MV-4-11 (cell line): ENCODE results near the gene CACNG1.
A peak's percentile ranks its signal among the peaks of the same experiment; 100 is the strongest.
"Not testable (repeated sequence)": the region's sequence is repeated elsewhere in the genome, so short reads cannot be mapped to it uniquely, and the experiment has no call there.

Experiments used
- DNase-seq: peaks from one replicate; lab custom pipeline; 2025; lab: John Stamatoyannopoulos, UW

The CACNG1 gene

DNA sequence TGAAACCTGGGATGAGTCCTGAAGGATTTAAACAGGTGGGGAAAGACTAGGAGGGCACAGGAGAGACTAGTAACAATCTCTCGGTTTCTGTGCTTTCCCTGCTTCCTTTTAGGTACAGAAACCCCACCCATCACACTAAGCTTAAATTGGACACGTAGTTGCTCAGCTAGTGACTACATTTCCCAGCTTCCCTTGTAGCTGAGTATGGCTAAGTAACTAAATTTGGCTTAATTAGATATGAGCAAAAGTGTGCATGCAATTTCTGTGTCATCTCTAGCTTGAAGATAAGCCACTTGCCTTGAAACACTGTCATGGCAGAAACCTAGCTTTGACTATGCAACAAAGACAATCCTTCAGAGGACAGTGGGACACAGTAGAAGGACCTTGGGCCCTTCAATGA is 36.5 kb downstream of the CACNG1 start:
- no peak for DNase-seq

DNA sequence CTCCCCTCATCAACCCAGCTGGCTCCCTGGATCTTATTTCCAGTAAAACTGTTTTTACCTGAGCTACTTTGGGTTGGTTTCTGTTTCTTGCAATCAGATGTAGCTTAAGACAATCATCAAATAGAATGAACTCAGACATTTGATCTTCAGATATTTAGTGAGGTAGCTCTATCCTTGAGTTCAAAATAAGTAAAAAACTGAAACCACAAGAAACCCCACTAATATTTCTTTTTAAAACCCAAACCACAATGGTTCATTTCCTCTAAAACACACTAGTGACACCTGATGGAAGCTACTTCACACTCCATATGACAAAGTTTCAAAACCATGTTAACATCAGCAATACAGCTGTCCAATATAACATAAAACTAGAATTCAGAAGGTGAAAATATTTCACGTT is 37.8 kb downstream of the CACNG1 start:
- DNase-seq = peak; percentile 38

DNA sequence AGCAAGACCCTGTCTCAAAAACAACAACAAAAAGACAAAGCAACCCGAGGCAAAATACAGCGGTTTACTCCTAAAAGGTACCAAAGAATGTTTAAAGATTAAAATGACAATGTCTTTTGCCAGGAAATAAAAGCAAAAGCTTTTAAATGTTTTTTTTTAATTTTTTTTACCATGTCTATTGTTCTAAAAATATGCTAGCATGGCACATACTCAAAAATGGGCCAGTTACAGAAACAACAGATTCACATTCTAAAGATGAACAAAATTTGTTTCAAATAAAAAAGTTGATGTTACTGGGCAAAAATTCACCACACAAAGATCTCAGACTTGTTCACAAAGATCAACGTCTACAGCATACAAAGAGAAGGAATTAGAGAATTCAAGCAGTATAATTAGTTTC is 41.1 kb downstream of the CACNG1 start:
- DNase-seq = no peak

DNA sequence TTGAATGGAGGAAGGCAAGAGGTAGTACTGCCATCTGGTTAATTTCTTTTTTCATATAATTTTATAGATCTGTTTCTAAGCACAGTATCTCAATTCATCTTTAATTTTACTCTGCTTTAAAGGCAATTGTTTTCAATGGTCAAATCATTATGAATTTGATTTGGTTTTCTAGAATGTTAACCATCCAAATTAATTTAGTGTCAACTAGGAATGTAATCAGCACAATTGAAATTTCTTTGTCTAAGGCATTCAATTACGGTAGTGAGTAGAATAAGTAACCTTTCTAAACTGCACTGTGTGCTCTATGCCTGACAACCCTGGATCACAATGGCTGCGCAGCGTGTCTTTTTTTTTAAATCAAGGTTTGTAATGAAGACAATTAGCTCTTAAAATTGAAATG is 44.3 kb downstream of the CACNG1 start:
- no peak for DNase-seq

DNA sequence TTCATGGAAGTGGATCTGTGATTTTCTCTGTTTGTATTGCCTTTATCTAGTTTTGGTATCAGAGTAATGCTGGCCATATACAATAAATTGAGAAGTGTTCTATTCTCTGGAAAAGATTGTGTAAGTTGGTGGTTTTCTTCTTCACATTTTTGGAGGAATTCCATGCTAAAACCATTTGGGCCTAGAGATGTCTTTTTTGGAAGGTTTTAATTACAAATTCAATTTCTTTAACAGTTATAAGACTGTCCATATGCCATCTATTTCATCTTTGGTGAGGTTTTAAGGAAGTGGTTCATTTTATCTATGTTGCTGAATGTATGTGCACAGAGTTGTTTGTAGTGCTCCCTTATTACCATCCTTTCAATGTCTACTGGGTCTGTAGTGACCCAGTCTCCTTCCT is 46.0 kb downstream of the CACNG1 start:
- peak; percentile 6 for DNase-seq

DNA sequence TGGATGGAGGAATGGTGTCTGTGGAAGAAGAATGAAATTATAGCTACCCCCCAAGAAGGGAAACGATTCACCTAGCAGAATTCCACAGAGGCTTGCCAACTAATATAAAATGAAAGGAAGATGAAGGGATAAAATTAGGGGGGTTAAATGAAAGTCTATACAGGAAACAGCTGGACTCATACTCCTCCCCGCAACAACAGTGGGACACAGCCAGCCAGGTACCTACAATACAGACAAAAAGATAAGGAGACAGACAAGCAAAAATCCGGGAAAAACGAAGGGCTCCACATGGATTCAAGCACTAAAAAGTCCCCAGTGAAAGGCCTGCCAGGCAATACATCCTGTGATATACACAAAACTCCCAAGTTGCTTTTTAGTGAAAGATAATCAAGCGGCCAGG is 47.9 kb downstream of the CACNG1 start:
- DNase-seq = no peak

- DNase-seq = not testable (repeated sequence)
Measured at GRCh38 chr17:67092710-67093109, 48.4 kb downstream of the CACNG1 start.

- no peak for DNase-seq
Measured at GRCh38 chr17:67093348-67093747, 49.0 kb downstream of the CACNG1 start.

DNA sequence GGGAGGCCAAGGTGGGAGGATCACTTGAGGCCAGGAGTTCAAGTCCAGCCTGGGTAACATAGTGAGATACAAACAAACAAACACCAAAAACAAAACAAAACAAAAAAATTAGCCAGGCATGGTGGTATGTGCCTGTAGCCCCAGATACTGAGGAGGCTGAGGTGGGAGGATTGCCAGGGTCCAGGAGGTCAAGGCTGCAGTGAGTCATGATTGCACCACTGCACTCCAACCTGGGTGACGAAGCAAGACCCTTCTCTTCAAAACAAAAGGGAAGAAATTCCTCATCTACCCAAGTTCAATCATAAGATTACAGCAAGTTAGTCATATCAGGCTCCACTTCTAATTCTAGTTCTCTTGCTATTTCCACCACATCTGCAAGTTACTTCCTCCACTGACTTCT is 50.9 kb downstream of the CACNG1 start:
- peak; percentile 74 for DNase-seq

DNA sequence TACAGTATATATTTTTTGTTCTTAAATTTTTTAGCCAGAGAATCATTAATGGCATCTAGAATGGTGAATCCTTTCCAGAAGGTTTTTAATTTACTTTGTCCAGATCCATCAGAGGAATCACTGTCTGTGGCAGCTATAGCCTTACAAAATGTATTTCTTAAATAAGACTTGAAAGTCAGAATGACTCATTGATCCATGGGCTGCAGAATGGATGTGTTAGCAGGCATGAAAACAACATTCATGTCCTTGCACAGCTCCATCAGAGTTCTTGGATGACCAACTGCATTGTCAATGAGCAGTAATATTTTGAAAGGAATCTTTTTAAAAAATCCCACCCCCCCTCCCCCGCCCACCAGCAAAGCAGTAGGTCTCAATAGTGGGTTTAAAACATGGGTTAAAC is 51.4 kb downstream of the CACNG1 start:
- DNase-seq = no peak

DNA sequence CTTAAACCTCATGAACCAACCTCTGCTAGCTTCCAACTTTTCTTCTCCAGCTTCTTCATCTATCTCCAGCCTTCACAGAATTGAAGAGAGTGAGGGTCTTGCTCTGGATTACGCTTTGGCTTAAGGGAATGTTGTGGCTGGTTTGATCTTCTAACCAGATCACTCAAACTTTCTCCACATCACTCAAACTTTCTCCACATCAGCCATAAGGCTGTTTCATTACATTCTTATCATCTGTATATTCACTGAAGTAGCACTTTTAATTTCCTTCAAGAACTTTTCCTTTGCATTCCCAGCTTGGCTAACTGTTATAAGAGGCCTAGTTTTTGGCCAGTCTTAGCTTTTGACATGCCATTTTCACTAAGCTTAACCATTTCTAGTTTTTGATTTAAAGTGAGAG is 52.3 kb downstream of the CACNG1 start:
- DNase-seq = no peak

- DNase-seq = no peak
Measured at GRCh38 chr17:67098006-67098405, 53.7 kb downstream of the CACNG1 start.

DNA sequence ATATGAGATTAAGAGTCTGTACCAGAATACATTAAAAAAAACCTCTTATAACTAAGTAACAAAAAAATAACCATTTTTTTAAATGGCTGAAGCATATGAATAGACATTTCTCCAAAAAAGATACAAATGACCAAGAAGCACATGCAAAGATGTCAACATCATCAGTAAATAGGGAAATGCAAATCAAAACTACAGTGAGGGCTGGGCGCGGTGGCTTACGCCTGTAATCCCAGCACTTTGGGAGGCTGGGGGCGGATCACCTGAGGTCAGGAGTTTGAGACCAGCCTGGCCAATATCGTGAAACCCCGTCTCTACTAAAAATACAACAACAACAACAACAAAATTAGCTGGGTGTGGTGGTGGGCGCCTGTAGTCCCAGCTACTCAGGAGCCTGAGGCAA is 60.3 kb downstream of the CACNG1 start:
- peak; percentile 13 for DNase-seq

- peak; percentile 89 for DNase-seq
Measured at GRCh38 chr17:67105213-67105612, 60.9 kb downstream of the CACNG1 start.
